Retinal pigment epithelial cell (primary cell): ENCODE data around the gene PPP1R14C.

Experiments
- DNase-seq: peaks from one replicate; pipeline ENCODE4 v3.0.0-alpha.2; 2010; ENCODE audit warnings: low read depth
- H3K4me3 ChIP-seq: 2 replicates; pipeline ENCODE4 v1.5.1; 2011; ENCODE audit warnings: mild to moderate bottlenecking, low read length, control low read depth, moderate library complexity
- TF ChIP-seq, protein P1 (sequence below): conservative IDR thresholded peaks from 2 replicates; pipeline ENCODE4 v1.5.1; 2011; ENCODE audit warnings: low read depth, low read length, control low read depth, inconsistent platforms

Gene PPP1R14C

DNA sequence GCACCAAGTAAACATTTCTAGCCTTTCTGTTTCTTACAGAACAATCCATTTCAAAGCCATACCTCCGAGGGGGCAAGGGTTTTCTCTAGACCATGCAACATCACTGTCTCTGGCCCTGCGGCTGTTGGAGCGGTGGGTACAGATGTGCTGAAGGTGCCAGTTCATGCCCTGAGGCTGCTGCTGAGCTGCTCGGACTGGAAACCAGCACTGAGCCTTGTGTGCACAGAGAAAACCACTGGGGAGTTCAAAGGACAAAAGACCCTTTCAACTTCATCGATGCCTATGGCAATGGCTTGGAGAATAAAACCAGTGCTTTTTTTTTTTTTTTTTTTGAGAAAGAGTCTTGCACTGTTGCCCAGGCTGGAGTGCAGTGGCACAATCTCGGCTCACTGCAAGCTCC, 132.6 kb downstream of the PPP1R14C start:
- TF ChIP-seq, protein P1, sequence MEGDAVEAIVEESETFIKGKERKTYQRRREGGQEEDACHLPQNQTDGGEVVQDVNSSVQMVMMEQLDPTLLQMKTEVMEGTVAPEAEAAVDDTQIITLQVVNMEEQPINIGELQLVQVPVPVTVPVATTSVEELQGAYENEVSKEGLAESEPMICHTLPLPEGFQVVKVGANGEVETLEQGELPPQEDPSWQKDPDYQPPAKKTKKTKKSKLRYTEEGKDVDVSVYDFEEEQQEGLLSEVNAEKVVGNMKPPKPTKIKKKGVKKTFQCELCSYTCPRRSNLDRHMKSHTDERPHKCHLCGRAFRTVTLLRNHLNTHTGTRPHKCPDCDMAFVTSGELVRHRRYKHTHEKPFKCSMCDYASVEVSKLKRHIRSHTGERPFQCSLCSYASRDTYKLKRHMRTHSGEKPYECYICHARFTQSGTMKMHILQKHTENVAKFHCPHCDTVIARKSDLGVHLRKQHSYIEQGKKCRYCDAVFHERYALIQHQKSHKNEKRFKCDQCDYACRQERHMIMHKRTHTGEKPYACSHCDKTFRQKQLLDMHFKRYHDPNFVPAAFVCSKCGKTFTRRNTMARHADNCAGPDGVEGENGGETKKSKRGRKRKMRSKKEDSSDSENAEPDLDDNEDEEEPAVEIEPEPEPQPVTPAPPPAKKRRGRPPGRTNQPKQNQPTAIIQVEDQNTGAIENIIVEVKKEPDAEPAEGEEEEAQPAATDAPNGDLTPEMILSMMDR = no peak
- no peak overlapping the region for H3K4me3 ChIP-seq
- DNase-seq = no peak

DNA sequence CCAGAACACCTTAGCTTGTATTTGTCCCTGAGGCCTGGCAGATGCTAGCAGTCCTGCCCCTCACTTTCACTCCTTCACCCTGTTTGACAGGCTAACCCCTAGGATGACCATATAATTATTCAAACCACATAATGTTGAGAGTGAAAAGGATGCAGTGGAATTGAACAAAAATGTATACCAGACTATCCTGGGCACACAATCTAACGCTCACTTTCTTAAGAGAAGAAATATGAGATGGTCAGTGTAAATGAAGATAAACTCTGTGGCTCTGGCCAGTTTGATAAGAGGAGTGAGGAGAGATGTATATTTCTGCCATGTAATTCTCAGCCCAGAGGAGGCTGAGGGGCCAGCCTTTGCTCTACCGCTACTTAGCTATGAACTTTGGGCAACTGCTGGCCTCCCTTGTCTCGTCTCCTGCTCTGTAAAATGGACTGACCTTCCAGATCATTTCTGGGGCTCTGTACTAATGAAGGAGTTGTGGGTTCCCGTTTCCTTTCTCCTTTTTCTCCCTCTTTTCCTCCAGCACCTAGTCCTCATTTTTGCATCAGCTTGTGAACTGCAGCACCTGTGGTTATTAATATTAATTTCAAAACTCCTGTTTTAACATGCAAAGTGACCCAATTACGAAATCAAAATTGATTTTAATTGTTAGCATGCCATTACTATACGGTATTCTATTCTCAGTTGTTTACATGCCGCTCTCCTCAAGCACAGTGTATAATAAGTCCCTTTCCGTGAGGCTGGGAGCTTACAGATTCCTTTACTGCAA, 133.5 kb downstream of the PPP1R14C start:
- TF ChIP-seq, protein P1 = no peak
- no peak for DNase-seq
- H3K4me3 ChIP-seq = no peak overlapping the region

DNA sequence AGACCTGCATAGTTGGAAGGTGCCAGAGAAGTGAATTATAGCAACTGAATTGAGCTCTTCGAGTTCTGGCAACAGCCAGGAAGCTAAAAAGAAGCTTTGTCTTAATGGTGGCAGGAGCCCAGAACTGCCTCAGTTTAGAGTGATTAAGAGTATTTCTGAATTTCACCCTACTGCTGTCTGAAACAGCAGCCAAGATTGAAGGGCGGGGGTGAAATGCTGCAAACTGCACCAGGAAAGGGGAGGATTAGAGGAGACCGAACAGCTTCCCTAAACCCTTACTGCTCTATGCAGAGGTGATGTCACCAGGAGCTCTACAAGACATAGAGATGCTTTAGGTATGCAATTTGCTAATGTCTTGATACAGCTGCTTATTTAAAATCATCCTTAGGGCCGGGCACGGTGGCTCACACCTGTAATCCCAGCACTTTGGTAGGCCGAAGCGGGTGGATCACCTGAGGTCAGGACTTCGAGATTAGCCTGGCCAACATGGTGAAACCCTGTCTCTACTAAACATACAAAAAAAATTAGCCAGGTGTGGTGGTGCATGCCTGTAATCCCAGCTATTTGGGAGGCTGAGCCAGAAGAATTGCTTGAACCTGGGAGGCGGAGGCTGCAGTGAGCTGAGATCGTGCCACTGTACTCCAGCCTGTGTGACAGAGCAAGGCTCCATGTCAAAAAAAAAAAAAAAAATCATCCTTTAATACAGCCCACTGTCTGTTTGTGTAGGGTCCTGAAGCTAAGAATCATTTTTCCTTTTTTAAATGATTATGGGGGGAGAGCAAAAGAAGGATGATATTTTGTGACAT, 134.3 kb downstream of the PPP1R14C start:
- peak; percentile 68 for DNase-seq
- TF ChIP-seq, protein P1 = no peak
- no peak overlapping the region for H3K4me3 ChIP-seq

DNA sequence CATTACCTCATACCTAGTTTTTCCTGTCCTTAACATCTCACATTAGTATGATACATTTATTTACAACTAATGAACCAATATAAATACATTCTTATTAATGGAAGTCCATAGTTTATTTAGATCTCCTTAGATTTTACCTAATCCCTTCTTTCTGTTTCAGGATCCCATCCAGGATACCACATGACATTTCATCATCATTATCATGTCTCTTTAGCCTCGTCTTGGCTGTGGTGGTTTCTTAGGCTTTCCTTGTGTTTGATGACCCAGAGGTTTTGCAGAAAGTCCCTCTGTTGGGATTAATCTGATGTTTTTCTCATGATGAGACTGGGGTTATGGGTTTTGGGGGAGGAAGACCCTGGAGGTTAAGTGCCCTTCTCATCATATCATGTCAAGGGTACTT, 136.7 kb downstream of the PPP1R14C start:
- TF ChIP-seq, protein P1 = no peak
- no peak overlapping the region for H3K4me3 ChIP-seq
- no peak for DNase-seq

DNA sequence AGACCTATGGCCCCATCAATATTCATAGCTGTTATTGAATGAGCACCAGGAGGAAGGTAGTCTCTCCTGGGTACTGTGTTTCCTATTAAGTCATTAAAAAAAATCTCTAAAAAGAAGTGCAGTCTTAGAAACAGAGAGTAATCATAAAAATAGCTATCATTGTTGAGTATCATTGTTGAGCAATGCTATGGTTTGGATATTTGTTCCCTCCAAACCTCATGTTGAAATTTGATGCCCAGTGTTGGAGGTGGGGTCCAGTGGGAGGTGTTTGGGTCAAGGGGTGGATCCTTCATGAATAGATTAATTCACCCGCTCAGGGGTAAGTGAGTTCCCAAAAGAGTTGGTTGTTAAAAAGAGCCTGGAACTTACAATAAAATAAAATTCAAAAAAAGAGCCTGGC, 137.9 kb downstream of the PPP1R14C start:
- H3K4me3 ChIP-seq = no peak overlapping the region
- TF ChIP-seq, protein P1 = no peak
- DNase-seq = no peak

DNA sequence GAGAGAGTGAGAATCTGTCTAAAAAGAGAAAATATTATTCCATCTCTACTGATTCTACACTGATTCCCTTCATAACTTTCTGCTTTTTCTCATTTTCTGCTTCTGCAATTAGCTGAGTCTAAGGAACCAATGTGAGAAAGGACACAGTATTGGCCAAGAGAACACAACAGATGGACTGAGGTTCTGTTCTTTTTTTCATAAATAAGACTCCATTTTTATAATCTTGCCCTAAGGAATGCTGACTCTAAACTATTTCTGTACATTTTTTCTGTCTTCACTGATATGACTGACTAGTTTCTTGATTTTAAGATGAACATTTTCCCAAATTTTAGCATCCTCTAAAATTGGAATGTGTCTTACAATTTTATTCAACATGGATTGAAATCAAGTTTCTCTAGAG, 138.9 kb downstream of the PPP1R14C start:
- TF ChIP-seq, protein P1 = no peak
- DNase-seq = no peak
- H3K4me3 ChIP-seq = no peak overlapping the region
